ENCODE data around the gene PSAP.
A peak's percentile ranks its signal among the peaks of the same experiment; 100 is the strongest.

Gene PSAP

DNA sequence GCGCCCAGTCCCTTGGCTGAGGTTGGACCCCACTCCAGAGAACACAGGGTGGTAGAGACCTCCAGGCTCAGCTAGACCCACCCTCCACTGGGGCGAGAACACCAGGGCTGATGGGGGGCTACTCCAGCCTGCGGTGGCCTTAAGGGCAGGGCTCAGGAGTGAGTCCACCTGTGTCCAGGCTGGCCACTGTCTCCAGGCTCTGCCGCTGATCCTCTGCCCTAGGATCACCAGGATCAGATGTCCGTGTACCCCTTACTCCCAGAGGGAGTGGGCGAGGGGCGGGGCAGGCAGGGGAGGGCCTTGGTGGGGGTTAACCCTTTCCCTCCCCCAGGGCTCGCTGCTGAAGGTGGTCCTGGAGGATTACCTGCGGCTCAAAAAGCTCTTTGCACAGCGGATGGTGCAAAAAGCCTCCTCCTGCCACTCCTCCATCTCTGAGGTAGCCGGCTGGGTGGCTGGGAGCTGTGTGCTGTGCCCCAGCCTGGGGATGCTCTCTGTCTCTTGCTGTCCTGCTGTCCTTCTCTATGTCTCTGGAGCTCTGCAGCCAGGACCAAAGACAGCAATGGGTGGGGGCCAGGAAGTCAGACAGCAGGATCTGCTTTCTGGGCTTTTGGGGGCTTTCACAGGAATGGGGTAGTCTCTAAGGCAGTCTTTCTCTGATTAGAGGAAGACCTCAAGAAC, 38.0 kb downstream of the PSAP start:
- H3K27ac ChIP-seq, result no peak overlapping the region

DNA sequence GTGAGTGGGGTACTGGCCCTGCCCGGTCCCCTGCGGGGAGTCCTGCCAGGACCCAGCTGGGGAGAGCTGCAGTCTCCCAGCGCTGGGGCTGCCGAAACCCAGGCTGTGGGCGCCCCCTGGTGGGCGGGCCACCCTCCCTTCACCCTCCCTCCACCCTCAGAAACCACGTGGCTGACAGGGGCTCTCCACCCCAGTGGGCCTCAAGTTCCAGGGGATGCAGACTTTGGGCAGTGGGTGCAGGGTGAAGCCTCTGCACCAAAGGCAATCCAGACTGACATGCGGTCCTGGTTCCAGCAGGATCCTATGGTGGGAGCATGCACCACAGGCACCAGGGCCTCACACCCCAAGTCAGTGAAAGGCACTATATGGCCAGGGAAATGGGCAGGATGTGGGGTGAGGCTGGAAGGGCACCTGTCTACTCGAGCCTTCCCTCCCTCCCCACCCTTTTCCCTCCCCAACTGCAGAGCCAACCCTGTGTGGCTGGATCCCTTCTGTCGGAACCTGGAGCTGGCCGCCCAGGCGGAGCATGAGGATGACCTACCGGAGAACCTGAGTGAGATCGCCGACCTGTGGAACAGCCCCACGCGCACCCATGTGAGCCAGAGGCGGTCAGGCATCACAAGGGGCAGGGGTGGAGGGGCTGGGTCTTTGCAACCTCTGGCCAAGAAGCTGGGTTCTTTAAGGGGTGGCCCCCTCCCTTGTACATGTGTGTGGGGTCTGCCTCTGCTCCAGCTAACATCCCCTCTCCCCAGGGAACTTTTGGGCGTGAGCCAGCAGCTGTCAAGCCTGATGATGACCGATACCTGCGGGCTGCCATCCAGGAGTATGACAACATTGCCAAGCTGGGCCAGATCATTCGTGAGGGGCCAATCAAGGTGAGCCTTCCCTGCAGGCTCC, 38.8 kb downstream of the PSAP start:
- no peak overlapping the region for H3K27ac ChIP-seq
- TF ChIP-seq, protein P1, sequence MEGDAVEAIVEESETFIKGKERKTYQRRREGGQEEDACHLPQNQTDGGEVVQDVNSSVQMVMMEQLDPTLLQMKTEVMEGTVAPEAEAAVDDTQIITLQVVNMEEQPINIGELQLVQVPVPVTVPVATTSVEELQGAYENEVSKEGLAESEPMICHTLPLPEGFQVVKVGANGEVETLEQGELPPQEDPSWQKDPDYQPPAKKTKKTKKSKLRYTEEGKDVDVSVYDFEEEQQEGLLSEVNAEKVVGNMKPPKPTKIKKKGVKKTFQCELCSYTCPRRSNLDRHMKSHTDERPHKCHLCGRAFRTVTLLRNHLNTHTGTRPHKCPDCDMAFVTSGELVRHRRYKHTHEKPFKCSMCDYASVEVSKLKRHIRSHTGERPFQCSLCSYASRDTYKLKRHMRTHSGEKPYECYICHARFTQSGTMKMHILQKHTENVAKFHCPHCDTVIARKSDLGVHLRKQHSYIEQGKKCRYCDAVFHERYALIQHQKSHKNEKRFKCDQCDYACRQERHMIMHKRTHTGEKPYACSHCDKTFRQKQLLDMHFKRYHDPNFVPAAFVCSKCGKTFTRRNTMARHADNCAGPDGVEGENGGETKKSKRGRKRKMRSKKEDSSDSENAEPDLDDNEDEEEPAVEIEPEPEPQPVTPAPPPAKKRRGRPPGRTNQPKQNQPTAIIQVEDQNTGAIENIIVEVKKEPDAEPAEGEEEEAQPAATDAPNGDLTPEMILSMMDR (conservative IDR thresholded peaks at IDR 0.05), result peak; percentile 79

More for the DNA sequence above, 38.0 kb downstream of the PSAP start:
- TF ChIP-seq, protein P1 (conservative IDR thresholded peaks at IDR 0.05), result no peak

DNA sequence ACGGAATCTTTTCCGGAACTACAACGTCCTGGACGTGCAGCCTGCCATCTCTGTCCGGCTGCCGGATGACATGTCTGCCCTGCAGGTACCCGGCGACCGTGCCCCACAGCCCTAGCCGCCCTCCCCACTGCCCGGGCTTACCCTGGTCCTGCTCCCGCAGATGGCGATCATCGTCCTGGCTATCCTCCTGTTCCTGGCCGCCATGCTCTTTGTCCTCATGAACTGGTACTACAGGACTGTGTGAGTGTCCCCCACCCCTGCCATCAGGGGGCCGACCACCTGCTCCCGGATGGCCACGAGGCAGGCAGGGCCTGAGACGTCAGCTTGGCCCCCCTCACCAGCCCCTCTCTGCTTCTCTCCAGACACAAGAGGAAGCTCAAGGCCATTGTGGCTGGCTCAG, 39.7 kb downstream of the PSAP start:
- TF ChIP-seq, protein P1 (conservative IDR thresholded peaks at IDR 0.05), result no peak

DNA sequence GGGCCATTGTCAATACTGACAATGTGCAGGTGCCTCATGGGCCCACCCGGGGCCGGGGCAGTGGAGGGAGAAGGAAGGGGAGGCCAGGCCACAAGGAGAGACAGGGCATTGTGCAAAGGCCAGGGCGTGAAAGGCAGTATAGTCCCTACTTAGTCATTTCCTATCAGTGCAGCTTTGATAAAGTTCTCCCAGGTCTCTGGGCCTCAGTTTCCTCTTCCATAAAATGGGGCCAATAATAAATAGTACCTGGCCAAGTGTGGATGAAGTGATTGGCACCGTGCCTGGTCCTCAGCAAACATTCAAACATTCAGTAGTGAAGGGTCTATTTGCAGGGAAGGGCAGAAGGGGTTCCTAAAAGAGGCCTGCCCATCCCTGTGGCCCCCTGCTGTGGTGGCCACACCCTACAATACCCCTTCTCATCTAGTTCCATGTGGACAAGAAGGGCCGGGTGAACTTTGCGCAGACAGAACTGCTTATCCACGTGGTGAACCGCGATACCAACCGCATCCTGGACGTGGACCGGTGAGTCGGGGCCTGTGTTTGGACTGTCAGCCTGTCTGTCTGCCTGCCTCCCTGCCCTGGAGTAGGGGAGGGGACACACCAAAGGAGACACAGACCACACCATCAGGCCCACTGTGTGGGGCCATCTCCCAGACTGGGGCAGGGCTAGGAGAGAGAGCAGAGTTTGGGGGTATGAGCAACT, 40.9 kb downstream of the PSAP start:
- no peak overlapping the region for H3K27ac ChIP-seq

More for the DNA sequence above, 39.7 kb downstream of the PSAP start:
- H3K27ac ChIP-seq, result no peak overlapping the region

DNA sequence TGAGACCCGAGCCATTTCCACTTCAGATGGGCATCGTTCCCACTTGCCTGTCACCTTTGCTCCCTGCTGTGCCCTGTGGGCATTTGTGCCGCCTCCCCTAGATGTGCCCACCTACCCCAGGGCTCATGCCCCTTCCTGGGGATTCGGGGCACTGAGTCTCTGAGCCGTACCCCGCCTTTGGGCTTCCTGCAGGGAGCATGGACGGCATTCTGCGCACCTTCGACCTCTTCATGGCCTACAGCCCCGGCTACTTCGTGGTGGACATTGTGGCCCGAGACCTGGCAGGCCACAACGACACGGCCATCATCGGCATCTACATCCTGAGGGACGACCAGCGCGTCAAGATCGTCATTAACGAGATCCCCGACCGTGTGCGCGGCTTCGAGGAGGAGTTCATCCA, 41.4 kb downstream of the PSAP start:
- TF ChIP-seq, protein P1 (conservative IDR thresholded peaks at IDR 0.05), result no peak
- H3K27ac ChIP-seq, result no peak overlapping the region

More for the DNA sequence above, 40.9 kb downstream of the PSAP start:
- TF ChIP-seq, protein P1 (conservative IDR thresholded peaks at IDR 0.05), result no peak

DNA sequence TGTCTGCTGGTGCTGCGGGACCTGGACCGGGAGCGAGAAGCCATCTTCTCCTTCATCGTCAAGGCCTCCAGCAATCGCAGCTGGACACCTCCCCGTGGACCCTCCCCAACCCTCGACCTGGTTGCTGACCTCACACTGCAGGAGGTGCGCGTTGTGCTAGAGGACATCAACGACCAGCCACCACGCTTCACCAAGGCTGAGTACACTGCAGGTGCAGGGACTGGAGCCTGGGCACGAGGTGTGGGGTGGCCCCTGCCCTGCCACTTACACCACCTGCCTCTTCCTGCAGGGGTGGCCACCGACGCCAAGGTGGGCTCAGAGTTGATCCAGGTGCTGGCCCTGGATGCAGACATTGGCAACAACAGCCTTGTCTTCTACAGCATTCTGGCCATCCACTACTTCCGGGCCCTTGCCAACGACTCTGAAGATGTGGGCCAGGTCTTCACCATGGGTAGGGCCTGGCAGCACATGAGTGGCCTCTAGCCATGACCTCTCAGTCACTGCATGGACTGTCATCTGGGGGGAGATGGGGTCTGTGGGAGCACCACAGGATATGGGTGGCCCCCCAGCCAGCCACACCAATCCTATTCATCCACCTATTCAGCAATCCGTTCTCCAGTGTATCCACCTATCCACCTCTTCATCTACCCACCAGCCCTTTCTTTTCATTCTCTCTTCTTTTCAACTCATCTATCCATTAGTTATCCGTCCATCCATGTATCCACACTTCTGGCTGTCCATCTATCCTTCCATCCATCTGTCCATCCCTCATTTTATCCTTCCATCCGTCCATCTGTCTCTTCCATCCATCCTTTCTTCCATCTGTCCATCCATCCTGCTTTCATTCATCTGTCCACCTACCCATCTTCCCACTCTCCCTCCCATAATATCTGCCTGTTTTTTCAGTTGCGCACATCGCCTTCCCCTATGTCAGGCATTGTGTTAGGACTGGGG, 43.2 kb downstream of the PSAP start:
- no peak overlapping the region for H3K27ac ChIP-seq
- TF ChIP-seq, protein P1 (conservative IDR thresholded peaks at IDR 0.05), result no peak
